PC-9 (cell line): ENCODE results near the gene CLMN. TPM values are rescaled to one million over a fixed set of nuclear protein-coding genes. Genes with fewer than 3 reads are reported as not detected.

ENCODE experiments used
- Bru-seq: library from RNA; stranded (reverse); fragments of 400-500 nt; gene quantifications from one replicate; lab custom pipeline; 2021; lab: Mats Ljungman, UMichigan
- BruChase-seq, 2 experiments: library from RNA; stranded (reverse); fragments of 400-500 nt; gene quantifications; one replicate each; lab custom pipeline; 2021; lab: Mats Ljungman, UMichigan
- BruUV-seq: library from RNA; stranded (reverse); fragments of 400-500 nt; replicated peaks from 2 replicates; lab custom pipeline; 2021; lab: Mats Ljungman, UMichigan
- CTCF ChIA-PET: fragments of 300-600 bp; sonication (Branson Sonifier 250); formaldehyde crosslinking; loops from one replicate; lab custom pipeline; 2022; ENCODE audit warnings: antibody characterized with exemption; lab: Charles Lee
- POLR2A ChIA-PET: fragments of 300-600 bp; sonication (Branson Sonifier 250); formaldehyde crosslinking; loops from one replicate; lab custom pipeline; 2022; ENCODE audit warnings: antibody characterized with exemption; ENCODE audit not compliant: unreplicated experiment; lab: Charles Lee
- DNase-seq, 2 experiments: peaks; one replicate each; pipeline versions ENCODE4 v3.0.0 to v3.0.0-alpha.2; 2015 to 2022; ENCODE audit warnings: mixed read lengths in 1 of 2
- H2AFZ ChIP-seq: fragments of 200-600 bp; sonication (generic); 2 replicates; pipeline ENCODE4 v1.8.1; 2017; ENCODE audit warnings: antibody characterized with exemption
- H3F3A ChIP-seq: fragments of 200-600 bp; sonication (generic); 2 replicates; pipeline ENCODE4 v1.8.1; 2017; ENCODE audit warnings: antibody characterized with exemption, mild to moderate bottlenecking, low read depth; ENCODE audit not compliant: insufficient read depth
- H3K27ac ChIP-seq: fragments of 200-600 bp; sonication (generic); 2 replicates; pipeline ENCODE4 v1.6.1; 2016; ENCODE audit warnings: mixed run types
- H3K27me3 ChIP-seq: fragments of 200-600 bp; sonication (generic); 2 replicates; pipeline ENCODE4 v1.6.1; 2016; ENCODE audit warnings: low read depth, mixed run types; ENCODE audit not compliant: insufficient read depth
- H3K36me3 ChIP-seq: fragments of 200-600 bp; sonication (generic); 2 replicates; pipeline ENCODE4 v1.6.1; 2016; ENCODE audit warnings: low read depth, mixed run types
- H3K4me1 ChIP-seq: fragments of 200-600 bp; sonication (generic); replicated peaks from 2 replicates; pipeline ENCODE4 v1.6.1; 2016; ENCODE audit warnings: mixed run types; ENCODE audit not compliant: insufficient read depth
- H3K4me2 ChIP-seq: fragments of 200-600 bp; sonication (generic); 2 replicates; pipeline ENCODE4 v1.6.1; 2017; ENCODE audit warnings: mixed run types
- H3K4me3 ChIP-seq: fragments of 200-600 bp; sonication (generic); 2 replicates; pipeline ENCODE4 v1.6.1; 2016; ENCODE audit warnings: mixed run types
- H3K79me2 ChIP-seq: fragments of 200-600 bp; sonication (generic); 2 replicates; pipeline ENCODE4 v1.6.1; 2017; ENCODE audit warnings: low read depth, mixed run types
- H3K9me2 ChIP-seq: fragments of 200-600 bp; sonication (generic); 2 replicates; pipeline ENCODE4 v1.8.1; 2017; ENCODE audit warnings: mild to moderate bottlenecking; ENCODE audit not compliant: insufficient read depth
- H3K9me3 ChIP-seq: fragments of 200-600 bp; sonication (generic); 2 replicates; pipeline ENCODE4 v1.8.1; 2016; ENCODE audit warnings: low read depth; ENCODE audit not compliant: insufficient read depth
- H4K20me1 ChIP-seq: fragments of 200-600 bp; sonication (generic); 2 replicates; pipeline ENCODE4 v1.8.1; 2017; ENCODE audit not compliant: insufficient read depth
- CTCF ChIP-seq: fragments of 200-600 bp; sonication (generic); conservative IDR thresholded peaks from 2 replicates; pipeline ENCODE4 v1.6.1; 2017; ENCODE audit warnings: mixed run types, antibody characterized with exemption, mild to moderate bottlenecking, moderate library complexity
- EZH2 ChIP-seq: fragments of 200-600 bp; sonication (generic); IDR thresholded peaks from 2 replicates; pipeline ENCODE4 v1.8.0; 2017; ENCODE audit warnings: antibody characterized with exemption, low read depth
- intact Hi-C: fragments of 100-400 bp; cut with micrococcal nuclease; formaldehyde crosslinking; loops from one replicate; pipeline ENCODE4 v1.10.0; 2022; ENCODE audit not compliant: unreplicated experiment
- long read RNA-seq: library from polyadenylated mRNA; stranded (forward); transcript quantifications from one replicate; pipeline ENCODE4 v2.0.0, GENCODE V29; 2022
- total RNA-seq: library from RNA; stranded (reverse); gene quantifications from 2 replicates; pipeline ENCODE4 v1.2.3, GENCODE V29; 2021

CLMN gene
- total RNA-seq (15.8 and 18.3 TPM in 2 replicates), Bru-seq, nascent RNA (percentile 48 among the genes with signal in this experiment), BruChase-seq, experiment 1, labeled RNA remaining after a 2-hour chase (percentile 61 among the genes with signal in this experiment), BruChase-seq, experiment 2, labeled RNA remaining after a 6-hour chase (percentile 61 among the genes with signal in this experiment)
- long read RNA-seq, full-length matches to known transcripts, result 4 of 5 reads
- long read RNA-seq, partial matches to known transcripts, result 0 of 5 reads
- long read RNA-seq, other reads (novel, unspliced or antisense), result 1 of 5 reads

GRCh38 chr14:95319312-95320077 is at the start of gene CLMN:
Gene CLMN (minus strand): TSS chr14:95319908. CDS start chr14:95319792, 116 bp downstream.
- CTCF ChIA-PET, result no interaction called here
- DNase-seq, result peak in 1 of 2 experiments; percentile 15
- no peaks in the 10 kb centered on the region for H3K36me3 ChIP-seq
- peak within 1 kb of the TSS; percentile 83 for H3K4me3 ChIP-seq
- no peaks in the 10 kb centered on the region for H3K9me3 ChIP-seq
- peak within 1 kb of the TSS; percentile 81 for H3K4me2 ChIP-seq
- H3K4me1 ChIP-seq, result peaks cover 57% of the 10 kb centered on the region
- no peaks in the 10 kb centered on the region for H3K9me2 ChIP-seq
- peaks cover 29% of the 10 kb centered on the region for H3K79me2 ChIP-seq
- H2AFZ ChIP-seq, result peak within 1 kb of the TSS; percentile 77
- TF ChIP-seq CTCF, result no peak
- H3F3A ChIP-seq, result peaks cover 29% of the 10 kb centered on the region
- H4K20me1 ChIP-seq, result no peaks in the 10 kb centered on the region
- POLR2A ChIA-PET, result no interaction called here
- H3K27me3 ChIP-seq, result no peaks in the 10 kb centered on the region
- intact Hi-C loops, result no loop called here
- peak within 1 kb of the TSS; percentile 32; the same call in 1 of the 2 replicates for H3K27ac ChIP-seq
- BruUV-seq, result no TSS peak

GRCh38 chr14:95365401-95365800 is 45.7 kb upstream of the CLMN start:
- no peaks in the 10 kb centered on the region for H3K9me3 ChIP-seq
- intact Hi-C loops, result no loop called here
- POLR2A ChIA-PET, result no interaction called here
- no peak overlapping the region for H3K4me2 ChIP-seq
- H3K4me3 ChIP-seq, result no peak overlapping the region
- no peaks in the 10 kb centered on the region for H4K20me1 ChIP-seq
- TF ChIP-seq EZH2 (no peak), CTCF (no peak)
- H3K27ac ChIP-seq, result no peak overlapping the region
- BruUV-seq, result no TSS peak
- CTCF ChIA-PET, result no interaction called here
- H3K36me3 ChIP-seq, result no peaks in the 10 kb centered on the region
- no peaks in the 10 kb centered on the region for H3K9me2 ChIP-seq
- DNase-seq, result no peak
- H3K27me3 ChIP-seq, result no peaks in the 10 kb centered on the region
- H3K4me1 ChIP-seq, result no peaks in the 10 kb centered on the region
- no peak overlapping the region for H2AFZ ChIP-seq
- no peaks in the 10 kb centered on the region for H3F3A ChIP-seq
- no peaks in the 10 kb centered on the region for H3K79me2 ChIP-seq

GRCh38 chr14:95364481-95365209 is 44.9 kb upstream of the CLMN start:
- Histone ChIP-seq H3K27me3 (no peaks in the 10 kb centered on the region), H3F3A (no peaks in the 10 kb centered on the region), H2AFZ (no peak overlapping the region), H4K20me1 (no peaks in the 10 kb centered on the region), H3K27ac (no peak overlapping the region), H3K9me3 (no peaks in the 10 kb centered on the region), H3K36me3 (no peaks in the 10 kb centered on the region), H3K4me1 (no peaks in the 10 kb centered on the region), H3K4me2 (no peak overlapping the region), H3K79me2 (no peaks in the 10 kb centered on the region), H3K4me3 (no peak overlapping the region), H3K9me2 (no peaks in the 10 kb centered on the region)
- CTCF ChIA-PET, result no interaction called here
- TF ChIP-seq CTCF (no peak), EZH2 (no peak)
- intact Hi-C loops, result no loop called here
- DNase-seq, result no peak
- no TSS peak for BruUV-seq
- POLR2A ChIA-PET, result no interaction called here
